GM21526 (cell line): ENCODE measurements around the gene KRTAP4-8.
"Not testable (repeated sequence)": the region's sequence is repeated elsewhere in the genome, so short reads cannot be mapped to it uniquely, and the experiment has no call there.

ENCODE experiments used
- ATAC-seq: cut with Tn5 transposase; IDR thresholded peaks from one replicate; pipeline ENCODE4 v1.9.1; 2021; ENCODE audit warnings: moderate library complexity; ENCODE audit not compliant: unreplicated experiment, low FRiP score

KRTAP4-8 gene

DNA sequence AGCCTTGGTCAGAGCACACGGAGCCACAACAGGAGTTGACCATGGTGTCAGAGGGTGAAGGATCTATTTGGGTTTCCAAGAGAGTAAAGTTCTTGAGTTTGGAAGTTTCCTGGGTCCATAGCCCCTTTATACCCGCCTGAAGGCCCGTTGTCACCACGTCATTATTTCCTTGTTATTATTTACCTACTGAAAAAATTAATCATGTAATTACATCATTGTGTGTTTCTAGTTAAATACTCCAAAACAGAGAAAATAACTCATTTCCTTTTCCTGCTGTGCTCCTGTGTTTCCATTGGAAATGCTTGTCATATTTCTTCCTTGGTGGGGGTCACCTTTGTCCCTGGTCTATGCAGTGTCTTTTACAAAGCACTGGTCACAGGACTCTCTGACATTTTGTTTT lies at the start of gene KRTAP4-8:
TSS of gene KRTAP4-8 (minus strand) at position 101 of the 400 bp plus-strand sequence. CDS start at position 43, 58 bp downstream.
- ATAC-seq = no peak

DNA sequence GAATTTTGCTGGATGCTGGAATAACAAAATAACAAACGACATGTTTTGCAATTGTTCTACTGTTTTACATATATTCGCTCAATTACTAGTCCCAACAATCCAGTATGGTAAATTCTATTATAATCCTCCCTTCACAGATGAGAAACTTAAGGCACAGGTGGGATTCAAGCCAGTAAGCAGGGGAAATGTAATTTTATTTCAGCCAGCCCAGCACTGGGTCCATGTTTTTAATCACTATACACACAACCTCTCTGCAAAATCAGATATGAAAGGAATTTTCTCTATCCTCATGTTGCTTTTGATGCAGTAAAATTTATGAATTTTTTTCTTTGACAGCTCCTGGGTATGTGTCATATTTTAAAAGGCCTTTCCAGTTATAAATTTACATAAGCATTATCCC lies 47.3 kb upstream of the KRTAP4-8 start:
- no peak for ATAC-seq

DNA sequence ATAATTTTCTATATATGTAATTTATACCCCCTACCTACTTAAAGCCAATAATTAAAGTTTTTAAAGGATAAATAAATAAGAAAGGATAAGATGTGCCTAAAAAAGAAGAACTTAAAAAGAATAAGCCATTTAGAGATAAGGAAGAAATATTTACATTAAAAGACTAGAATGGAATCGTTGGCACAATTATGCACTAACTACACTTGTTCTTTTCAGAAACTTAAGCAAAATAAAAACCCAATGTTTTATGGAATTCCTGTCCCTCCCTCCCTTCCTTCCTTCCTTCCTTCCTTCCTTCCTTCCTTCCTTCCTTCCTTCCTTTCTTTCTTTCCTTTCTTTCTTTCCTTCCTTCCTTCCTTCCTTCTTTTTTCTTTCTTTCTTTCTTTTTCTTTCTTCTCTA lies 46.9 kb upstream of the KRTAP4-8 start:
- ATAC-seq = no peak

DNA sequence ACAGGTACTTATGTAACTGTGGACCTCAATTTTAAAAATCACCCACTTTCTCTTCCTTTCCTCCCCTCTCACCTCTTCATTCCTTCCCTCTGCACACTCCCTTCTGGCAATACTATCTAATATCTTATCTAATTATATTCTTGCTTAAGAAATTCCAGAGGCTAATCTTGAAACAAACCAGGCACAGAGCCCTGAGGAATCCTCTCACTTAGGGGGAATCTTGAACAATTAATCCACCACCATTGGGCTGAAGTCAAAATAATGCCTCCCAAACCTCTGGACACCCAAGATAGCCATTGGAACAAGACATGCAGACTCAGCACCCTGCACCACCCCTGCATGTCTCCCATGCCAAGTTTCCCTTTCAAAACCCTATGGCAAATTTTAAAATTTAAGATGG lies 43.4 kb upstream of the KRTAP4-8 start:
- no peak for ATAC-seq

DNA sequence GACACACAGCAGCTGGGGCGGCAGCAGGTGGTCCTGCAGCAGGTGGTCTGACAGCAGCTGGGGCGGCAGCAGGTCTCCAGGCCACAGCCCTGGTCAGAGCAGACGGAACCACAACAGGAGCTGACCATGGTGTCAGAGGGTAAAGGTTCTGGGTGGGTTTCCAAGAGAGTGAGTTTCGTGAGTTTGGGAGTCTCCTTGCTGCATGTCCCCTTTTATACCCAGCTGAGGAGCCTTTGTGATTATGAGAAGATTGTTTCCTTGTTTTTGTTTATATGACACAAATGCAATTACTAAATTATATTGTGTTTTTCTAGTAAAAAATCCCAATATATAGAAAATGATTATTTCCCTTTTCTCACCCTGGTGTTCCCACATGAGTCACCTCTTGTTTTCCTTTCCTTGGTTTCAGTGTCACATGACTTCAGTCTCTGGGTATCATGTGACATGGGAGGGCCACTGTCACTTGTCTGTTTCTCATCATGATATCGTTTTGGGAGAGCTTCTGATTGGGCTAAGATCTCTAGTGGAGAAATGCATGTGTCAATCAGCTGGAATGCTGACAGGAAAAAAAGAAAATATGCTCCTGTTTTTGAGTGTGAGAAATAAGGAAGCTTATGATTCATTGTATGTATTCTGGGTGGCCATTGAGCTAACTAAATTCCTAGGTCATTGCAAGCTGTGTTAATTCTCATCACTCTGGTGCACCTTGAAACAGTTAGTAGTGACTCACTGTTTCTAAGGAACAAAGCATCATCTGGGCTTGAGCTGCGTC lies 42.6 kb upstream of the KRTAP4-8 start, which contains the start of gene KRTAP4-6:
TSS of gene KRTAP4-6 (minus strand) at position 185 of the 772 bp plus-strand sequence. CDS start at position 128, 57 bp downstream.
- ATAC-seq = no peak

DNA sequence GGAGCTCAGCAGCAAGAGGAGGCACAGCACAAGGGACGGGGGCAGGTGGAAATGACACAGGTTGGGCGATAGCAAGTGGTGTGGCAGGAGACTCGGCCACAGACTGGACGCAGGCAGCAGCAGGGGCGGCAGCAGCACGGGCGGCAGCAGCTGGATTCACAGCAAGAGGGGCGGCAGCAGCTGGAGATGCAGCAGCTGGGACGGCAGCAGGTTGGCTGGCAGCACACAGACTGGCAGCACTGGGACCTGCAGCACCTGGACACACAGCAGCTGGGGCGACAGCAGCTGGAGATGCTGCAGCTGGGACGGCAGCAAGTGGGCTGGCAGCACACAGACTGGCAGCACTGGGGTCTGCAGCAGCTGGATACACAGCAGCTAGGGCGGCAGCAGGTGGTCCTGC lies 41.9 kb upstream of the KRTAP4-8 start:
- not testable (repeated sequence) for ATAC-seq

DNA sequence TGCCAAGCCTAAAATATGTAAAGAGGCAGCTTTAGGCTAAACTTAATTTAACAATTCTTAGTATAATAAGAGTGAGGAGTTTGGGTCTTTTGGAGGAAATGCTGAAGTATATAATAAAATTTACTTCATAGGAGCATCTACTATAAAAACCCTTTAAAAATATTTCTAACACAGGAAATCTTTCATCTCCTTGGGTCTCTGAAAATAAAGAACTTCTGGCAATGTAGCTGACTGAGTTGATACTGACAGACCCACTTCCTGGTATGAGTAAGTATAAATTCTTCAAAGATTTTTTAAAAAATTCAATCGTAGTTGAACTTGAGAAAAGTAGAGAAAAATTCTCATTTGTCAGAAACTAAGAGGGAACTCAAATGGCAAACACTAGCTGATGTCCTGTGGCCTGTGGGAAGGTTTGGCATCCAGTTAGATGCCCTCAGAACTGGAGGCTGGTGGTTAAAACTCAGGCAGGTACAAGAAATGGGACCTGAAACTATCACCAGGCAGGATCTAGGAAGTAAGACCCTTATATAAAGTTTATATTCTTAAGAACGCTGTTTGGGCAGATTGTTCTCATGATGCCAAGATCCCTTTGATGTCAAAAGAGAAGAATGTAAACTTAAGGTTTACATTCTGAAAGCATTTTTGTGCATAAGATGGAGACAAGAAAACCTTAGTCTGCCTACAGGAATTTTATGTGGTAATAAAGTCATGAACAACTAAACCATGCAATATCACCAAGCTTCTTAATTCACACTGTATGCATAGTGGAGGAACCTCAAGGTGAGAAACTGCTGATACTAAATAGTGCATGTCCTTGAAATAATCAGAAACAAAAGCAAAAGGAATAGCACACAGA lies 36.2 kb upstream of the KRTAP4-8 start:
- no peak for ATAC-seq

DNA sequence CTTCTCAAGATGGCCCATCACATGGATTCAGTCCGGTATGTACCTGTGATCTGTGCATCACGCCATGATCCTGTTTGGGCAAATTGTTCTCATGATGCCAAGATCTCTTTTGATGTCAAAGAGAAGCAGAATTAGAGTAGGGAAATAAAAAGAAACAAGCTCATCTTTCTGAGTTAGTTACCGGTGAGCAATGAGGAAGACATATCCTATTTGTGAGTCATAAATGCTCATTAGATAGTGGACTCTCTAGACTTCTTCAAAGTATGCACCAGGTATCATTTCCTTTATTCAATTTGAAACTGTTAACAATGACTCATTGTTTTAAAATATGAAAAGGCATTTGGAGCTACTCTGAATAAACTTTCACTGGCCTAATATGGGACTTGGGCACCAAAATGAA lies 34.0 kb upstream of the KRTAP4-8 start:
- ATAC-seq = no peak

DNA sequence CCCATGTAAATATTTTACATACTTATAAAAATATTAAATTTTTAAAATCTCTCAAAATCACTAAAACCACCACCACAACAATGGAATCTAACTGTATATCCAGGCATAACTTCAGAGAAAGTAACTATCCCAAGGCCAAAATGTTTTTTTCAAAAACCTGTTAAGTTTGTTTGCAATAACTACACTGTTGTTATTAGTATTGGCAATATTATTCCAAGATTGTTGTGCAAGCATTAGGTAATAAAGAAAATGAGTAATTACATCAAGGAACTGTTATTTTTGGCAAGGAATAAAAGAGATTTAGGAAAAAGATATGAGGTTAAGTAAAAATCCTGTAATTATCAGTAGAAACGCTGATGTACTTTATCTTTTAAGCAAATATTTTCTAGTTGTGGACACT lies 29.4 kb upstream of the KRTAP4-8 start:
- no peak for ATAC-seq

DNA sequence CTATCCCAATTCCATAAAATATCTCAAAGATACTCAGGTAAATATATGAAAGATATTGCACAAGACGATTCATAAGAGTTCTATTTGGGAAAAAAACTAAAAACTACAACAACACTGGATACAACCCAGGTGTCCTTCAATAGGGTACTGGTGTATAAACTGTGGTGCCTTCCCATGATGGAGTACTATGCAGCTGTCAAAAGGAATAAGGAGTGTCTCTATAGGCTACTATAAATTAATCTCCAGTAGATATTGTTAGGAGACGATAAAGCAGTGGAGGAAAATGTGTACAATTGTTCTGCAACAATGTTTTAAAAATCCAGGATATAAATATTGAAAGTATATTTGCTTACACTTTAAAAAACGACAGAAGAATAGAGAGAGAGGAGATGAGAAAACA lies 28.5 kb upstream of the KRTAP4-8 start:
- ATAC-seq = no peak

DNA sequence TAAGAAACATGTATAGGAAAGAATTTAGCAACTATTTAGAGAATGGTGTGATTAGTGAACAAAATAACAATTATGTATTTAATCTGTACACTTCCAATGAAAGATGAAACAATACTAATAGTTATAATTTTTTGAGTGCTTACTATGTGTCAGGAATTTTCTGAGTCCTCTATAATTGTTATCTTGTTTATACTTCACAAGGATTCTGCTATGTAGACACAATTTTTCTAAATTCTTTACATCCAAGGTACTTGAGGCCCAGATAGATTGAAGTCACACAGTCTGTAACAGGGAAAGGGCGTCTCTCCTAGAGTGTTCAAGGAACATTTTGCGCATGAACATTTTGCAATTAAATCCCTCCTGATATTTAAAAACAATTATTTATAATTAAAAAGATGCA lies 27.1 kb upstream of the KRTAP4-8 start:
- no peak for ATAC-seq

DNA sequence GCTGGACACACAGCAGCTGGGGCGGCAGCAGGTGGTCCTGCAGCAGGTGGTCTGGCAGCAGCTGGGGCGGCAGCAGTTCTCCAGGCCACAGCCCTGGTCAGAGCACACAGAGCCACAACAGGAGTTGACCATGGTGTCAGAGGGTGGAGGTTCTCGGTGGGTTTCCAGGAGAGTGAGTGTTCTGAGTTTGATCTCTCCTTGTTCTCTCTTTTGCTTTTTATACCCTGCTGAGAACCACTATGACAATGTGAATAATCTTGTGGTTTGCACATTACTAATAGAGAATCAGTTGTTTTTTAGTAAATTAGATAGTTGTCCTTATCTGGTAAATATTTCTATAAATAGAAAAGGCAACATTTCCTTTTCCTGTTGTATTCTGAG lies 26.0 kb upstream of the KRTAP4-8 start, which contains the start of gene KRTAP4-12:
TSS of gene KRTAP4-12 (minus strand) at position 192 of the 381 bp plus-strand sequence. CDS start at position 132, 60 bp downstream.
- not testable (repeated sequence) for ATAC-seq

DNA sequence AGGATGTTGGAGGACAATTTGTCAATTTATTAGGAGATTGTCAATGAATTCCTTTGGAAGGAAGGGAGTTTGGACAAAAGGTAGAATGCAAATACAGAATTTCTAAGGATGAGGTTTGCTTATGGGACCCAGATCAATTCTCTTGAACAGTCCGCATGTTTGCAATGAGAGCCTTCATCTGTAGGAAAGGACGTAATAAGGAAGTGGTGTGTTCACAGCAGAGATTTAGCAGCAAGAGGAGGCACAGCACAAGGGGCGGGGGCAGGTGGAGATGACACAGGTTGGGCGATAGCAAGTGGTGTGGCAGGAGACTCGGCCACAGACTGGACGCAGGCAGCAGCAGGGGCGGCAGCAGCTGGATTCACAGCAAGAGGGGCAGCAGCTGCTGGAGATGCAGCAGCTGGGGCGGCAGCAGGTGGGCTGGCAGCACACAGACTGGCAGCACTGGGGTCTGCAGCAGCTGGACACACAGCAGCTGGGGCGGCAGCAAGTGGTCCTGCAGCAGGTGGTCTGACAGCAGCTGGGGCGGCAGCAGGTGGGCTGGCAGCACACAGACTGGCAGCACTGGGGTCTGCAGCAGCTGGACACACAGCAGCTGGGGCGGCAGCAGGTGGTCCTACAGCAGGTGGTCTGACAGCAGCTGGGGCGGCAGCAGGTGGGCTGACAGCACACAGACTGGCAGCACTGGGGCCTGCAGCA lies 25.5 kb upstream of the KRTAP4-8 start:
- not testable (repeated sequence) for ATAC-seq

DNA sequence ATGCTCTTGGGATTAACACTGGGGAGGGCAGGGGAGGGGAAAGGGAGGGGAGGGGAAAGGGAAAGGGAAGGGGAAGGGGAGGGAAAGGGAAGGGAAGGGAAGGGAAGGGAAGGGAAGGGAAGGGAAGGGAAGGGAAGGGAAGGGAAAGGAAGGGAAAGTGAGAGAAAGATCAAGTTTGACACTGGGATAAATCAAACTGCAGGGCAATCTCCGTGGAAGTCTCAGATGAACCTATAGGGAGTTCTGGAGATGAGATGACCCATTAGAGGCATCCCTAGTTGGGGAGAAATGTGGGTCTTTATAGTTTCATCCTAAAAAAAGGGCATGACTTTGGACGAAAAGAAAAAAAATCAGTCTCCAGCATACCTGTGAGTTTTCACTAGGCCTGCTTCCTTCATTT lies 23.8 kb upstream of the KRTAP4-8 start:
- no peak for ATAC-seq

DNA sequence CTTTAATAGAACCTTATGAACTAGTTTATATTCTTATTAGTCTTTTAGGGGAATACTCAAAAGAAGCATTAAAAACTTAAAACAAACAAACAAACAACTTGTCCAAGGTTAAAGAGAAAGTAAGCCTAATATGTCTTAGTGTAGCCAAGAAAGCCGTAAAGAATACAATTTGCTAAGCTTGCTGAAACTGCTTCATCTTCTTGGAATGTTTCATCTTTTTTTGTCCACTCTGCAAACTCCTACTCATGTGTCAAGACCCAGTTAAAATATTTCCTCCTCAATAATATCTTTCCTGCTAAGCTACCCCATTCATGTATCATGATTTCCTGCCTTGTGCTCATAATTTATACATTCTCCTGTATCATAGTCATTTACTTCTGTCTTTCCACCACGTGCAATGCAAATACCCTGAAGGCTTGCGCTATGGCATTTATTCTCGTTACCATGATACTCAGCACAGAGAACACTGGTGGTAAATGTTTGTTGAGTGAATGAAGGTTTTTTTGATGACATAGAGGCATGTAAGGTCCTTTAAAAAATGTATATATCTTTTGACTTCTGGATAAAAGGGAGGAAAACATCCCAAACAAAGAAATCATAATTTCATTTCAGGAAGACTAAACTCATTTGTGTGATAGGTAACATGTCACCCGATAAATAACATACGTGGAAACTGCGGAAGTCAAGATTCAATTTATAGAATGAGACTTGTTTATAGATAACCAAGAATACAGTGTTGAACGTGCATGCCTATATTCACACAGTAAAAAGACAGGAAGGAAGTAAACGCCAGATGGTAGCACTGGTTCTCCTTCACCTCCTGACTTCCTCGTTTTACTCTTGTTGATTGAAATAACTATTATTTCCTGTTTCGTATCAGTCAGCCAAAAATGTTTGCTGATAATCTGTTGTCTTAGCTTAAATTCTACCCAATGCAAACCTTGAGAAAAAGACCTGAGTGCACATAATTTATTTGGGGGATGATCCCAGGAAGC lies 22.1 kb upstream of the KRTAP4-8 start:
- ATAC-seq = not testable (repeated sequence)

DNA sequence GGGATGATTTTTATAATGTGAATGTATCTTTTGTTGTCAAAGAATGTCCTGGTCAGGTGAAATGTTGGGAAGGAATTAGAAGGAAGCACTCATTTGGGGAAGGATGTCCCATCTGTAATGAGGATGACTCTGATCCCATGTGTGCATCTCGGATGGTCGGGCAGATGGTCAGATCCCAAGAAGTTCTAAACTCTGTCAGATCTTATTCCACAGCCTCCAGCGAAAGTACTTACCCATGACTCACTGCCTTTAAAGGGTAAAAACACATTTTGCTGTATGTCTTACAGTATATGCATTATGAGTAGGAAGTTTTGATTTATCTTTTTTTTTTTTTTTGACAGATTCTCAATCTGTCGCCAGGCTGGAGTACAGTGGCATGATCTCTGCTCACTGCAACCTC lies 20.8 kb upstream of the KRTAP4-8 start:
- no peak for ATAC-seq

DNA sequence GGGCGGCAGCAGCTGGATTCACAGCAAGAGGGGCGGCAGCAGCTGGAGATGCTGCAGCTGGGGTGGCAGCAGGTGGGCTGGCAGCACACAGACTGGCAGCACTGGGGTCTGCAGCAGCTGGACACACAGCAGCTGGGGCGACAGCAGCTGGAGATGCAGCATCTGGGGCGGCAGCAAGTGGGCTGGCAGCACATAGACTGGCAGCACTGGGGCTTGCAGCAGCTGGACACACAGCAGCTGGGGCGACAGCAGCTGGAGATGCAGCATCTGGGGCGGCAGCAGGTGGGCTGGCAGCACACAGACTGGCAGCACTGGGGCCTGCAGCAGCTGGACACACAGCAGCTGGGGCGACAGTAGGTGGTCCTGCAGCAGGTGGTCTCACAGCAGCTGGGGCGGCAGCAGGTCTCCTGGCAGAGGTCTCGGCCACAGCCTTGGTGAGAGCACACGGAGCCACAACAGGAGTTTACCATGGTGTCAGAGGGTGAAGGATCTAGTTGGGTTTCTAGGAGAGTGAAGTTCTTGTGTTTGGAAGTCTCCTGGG lies 20.0 kb upstream of the KRTAP4-8 start, which contains the start of gene KRTAP4-11:
TSS of gene KRTAP4-11 (minus strand) at position 528 of the 541 bp plus-strand sequence. CDS start at position 470, 58 bp downstream.
- not testable (repeated sequence) for ATAC-seq

DNA sequence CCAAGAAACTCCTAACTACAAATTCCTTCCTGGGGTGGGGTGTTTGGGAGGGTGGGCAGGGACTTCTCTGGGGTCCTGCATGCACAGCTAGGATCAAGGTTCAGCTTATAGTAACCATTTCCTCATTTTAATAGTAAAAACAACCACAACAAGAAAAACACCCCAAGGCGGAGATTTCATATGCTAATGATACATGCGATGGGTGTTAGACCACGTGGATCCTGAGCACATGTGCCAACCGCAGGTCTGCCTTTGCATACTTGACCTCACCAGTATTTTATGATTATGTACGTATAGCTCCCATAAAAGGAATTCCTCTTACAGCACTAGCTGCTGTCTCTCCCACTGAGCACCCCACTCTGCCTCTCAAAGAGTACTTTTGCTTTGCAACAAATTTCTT lies 18.4 kb upstream of the KRTAP4-8 start:
- no peak for ATAC-seq
